NCI-H2227 (cell line): Measurements from ENCODE around the gene NRXN2.
A peak's percentile ranks its signal among the peaks of the same experiment; 100 is the strongest.

ENCODE experiments used
- DNase-seq: peaks from one replicate; lab custom pipeline; 2025; ENCODE audit not compliant: unreplicated experiment; lab: John Stamatoyannopoulos, UW

NRXN2 gene

GRCh38 chr11:64759131-64759721 is 36.2 kb upstream of the NRXN2 start:
- DNase-seq = no peak

DNA sequence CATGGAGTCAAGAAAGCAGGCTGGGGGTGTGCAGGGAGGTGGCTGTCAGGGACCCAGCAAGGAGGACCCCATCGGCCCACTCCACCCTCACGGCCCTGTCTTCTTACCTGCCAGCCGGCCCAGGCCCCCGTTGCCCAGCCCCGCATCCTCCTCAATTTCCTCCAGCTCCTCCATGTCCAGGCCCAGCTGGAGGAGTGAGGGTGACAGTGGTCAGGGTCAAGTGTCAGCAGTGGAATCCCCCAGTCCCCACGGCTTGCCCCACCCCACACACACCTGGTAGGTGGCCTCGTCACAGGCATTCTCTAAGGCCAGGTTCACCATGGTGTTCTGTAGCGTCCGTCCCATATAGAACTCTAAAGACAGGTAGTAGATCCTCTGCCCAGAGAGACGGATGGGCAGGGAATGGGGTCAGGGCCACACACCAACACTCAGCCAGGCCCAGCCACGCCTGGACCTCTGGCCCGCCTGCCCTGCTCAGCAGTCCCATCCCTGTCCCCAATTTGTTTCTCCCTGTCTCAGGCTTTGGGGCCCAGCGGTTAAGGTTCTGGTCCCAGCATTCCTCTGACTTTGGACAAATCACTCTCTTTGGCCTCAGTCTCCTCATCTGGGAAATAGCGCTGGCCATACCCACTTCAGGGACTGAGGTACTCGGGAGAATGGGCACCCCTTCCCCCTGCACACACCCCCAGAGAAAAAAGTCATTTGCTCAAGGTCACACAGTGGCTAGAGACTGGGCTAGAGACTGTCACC is 35.5 kb upstream of the NRXN2 start:
- DNase-seq = no peak

- DNase-seq = no peak
Measured at GRCh38 chr11:64757549-64758329, 34.7 kb upstream of the NRXN2 start.

GRCh38 chr11:64755681-64756361 is 32.8 kb upstream of the NRXN2 start:
- DNase-seq = no peak

DNA sequence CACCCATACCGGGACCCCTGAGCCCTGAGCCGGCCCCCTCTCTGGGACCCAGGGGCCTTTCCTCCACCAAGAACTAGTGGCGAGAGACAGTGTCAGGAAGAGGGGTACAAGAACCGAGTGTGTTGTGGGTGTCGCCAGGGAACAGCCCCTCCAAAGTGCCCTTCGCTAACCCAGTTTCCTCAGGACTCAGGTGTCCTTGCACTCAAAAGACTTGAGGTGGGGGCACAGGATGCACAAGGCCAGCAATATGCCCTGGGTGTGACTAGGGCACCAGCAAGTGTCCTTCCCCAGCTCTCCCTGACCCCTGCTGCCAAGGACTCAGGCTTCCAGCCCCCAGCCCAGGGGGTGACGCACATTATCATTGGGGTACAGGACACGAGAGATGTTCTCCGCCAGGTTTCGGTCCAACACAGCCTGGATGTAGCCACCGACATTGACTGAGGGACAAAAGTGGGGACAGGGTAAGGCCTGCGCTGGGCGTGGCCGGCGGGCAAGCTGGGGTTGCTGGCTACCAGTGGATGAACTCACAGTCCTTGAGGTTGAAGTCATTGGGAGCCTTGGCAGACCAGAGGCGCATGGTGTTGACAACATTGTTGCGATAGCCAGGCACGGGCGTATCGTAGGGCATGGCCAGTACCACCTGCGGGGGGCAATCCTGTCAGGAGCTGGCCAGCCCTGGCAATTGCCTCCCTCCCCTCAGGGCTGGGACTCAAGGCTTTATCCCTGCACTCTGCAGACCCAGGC is 32.1 kb upstream of the NRXN2 start:
- DNase-seq = no peak

DNA sequence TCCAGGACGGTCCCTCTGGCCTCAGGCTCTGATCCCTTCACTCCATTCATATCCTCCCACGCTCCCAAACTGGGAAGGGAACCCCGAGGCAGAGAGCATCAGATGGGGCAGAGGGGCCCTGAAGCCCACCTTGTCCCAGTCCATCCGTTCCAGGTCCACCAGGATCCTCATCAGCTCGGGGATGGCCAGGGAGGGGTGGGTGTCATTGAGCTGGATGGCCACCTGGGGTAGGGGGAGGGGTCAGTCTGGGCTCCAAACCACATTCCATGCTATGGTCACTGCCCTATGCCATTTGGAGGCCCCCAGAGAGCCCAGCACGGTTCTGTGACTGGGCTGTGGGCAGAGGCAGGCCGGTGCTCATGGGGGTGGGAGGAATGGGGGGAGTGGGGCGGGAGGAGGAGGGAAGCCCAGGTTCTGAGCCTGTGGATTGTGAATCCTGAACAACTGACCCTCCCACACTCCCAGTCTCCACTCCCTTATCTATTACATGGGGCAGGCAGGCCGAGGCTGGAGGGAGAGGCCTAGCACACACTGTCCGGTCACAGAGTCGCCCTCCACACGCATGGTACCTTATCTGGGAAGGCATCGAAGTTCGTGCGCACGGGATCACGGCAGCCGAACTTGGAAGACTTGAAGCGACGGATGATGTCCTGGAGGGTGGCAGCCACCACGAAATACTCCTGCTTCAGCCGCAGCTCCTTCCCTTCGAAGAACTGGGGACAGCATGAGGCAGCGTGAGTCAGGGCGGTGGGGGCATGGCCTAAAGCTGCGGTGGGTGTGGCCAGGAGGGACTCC is 31.3 kb upstream of the NRXN2 start:
- no peak for DNase-seq

DNA sequence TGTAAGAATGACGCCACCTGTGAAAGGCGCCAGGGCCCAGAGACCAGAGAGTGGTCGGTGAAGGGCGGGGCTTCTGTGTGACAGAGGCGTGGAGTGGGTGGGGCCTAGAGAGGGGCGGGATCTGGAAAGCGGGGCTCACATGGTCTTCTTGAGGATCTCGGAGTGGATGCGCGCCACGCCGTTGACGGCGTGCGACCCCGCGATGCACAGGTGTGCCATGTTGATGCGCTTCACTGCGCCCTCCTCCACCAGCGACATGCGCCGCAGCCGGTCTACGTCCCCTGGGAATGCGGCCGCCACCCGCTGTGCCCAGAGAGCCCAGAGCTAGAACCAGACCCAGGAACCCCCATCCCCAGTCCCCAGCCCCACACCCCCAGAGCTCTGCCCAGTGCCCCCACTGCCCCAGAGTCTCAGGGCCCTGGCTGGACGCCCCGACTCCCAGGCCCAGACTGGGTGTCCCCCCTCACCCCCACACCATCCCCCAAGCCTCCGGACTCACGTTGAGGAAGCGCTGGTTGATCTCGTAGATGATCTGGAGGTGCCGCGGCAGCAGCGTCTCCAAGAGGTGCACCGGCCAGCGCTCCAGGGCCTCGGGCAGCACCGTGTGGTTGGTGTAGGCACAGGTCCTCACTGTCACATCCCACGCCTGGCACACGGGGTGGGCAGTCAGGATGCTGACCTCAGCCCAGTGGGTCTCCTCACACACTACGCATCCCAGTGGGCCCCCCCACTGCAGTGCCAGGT is 30.6 kb upstream of the NRXN2 start:
- DNase-seq = no peak

DNA sequence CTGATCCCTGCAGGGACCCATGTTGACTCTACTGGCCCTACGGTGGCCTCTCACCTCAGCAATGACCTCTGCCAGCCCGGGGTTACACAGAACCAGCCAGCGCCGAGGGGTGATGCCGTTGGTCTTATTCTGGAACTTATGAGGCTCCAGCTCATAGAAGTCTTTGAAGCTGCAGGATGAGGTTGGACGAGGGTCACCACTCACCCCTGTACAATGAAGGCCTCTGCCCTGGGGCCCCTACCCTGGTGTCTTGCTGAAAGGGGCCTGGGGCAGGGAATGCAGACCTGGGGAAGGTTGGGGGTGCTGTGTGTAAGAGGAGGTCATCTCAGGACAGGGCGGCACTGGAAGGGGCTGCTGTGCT is 30.0 kb upstream of the NRXN2 start:
- DNase-seq = no peak

- DNase-seq = no peak
Measured at GRCh38 chr11:64752175-64752970, 29.4 kb upstream of the NRXN2 start.

- DNase-seq = no peak
Measured at GRCh38 chr11:64751580-64751979, 28.6 kb upstream of the NRXN2 start.

DNA sequence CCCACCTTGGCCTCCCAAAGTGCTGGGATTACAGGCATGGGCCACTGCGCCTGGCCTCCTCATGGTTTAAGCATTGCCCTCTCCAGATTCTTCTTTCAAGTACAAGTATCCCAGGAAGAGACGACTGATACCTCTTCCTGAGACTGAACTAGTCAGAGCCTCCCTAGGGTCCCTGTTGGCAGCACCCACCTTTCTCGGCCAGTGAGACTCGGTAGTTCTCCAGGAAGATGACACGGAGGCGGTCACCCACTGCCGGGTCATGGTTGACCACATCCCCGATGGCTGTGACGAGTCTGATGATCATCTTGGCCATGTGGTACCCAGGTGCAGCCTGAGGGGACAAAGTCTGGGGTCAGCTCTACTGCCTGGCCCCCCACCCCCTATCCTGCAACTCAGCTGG is 28.1 kb upstream of the NRXN2 start:
- DNase-seq = no peak

GRCh38 chr11:64750361-64751054 is 27.5 kb upstream of the NRXN2 start:
- no peak for DNase-seq

DNA sequence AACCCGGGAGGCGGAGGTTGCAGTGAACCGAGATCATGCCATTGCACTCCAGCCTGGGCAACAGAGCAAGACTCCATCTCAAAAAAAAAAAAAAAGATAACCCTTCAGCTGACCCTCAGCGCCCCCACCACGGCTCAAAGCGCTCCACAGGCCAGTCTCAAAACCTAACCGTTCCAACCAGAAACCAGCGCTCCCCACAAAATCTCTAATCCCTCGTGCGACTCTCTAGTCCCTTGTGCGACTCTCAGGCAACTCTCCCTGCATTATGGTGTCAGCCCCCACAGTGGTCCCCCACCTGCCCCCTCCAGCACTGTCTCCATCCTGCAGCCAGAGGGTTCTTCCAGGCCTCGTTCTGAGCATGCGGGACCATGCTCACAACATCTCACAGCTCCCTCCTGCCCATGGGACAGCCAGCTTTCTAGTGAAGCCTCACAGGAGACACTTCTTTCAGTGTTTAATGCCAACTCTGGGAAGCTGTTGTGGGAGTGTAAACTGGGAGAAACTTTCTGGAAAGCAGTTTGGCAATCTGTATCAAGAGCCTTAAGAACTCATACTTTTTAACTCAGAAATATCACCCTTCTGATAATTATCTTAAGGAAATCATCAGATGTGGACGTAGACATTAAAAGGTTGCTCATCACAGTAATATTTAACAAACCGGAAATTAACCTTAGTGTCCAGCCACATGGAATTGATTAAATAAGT is 25.1 kb upstream of the NRXN2 start:
- no peak for DNase-seq

- no peak for DNase-seq
Measured at GRCh38 chr11:64746486-64746885, 23.5 kb upstream of the NRXN2 start.

DNA sequence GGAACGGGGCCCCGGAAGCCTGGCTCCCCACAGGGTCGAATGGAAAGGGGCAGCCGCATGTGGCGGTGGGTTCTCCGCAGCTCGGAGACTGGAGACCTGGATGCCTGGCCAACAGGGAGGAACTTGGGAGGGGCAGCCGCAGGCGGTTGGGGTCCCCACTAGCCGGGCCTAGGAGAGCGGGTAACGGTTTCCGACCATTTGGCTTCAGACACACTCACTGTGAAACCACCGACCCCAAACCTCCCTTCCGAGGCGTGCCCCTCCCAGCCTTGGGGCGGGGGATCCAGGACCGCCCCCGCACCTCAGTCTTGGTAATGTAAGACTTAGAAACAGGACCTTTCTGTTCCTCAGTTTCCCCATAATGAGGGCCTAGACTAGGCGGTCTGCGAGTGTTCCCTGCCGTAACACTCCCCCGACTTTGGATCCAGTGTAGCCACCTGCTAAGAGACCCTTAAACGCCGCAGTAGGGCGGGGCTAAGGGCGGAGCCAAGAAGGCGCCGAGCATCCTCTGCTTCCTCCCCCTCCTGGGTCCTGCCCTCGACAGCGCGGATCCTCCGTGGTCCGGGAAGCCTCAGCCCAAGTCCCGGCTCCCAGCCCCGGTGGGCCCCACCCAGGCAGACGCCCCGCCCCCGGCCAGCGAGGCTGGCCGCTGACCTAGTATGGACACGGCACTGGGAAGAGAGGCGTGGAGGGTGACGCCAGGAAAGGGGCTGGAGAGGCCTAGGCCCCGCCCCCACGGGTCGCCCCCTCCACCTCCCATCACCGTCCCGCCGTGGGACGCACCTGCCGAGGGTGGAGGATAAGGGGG is 22.7 kb upstream of the NRXN2 start:
- DNase-seq = peak; percentile 89

GRCh38 chr11:64745189-64745520 is 22.2 kb upstream of the NRXN2 start:
- peak; percentile 60 for DNase-seq
